ENCODE measurements around the gene KDSR.

- peak; percentile 28 to 46 (median 40) for TF ChIP-seq CTCF (IDR thresholded peaks at IDR 0.05)
- no peak for TF ChIP-seq POLR2A (IDR thresholded peaks at IDR 0.05)
Observed at GRCh38 chr18:63339920-63340484, 27.0 kb downstream of the KDSR start.
